Ishikawa (cell line): ENCODE measurements around the gene SHFL.

Experiments used
- CREB1 ChIP-seq: IDR thresholded peaks from 2 replicates; pipeline ENCODE4 v1.6.1; 2012; ENCODE audit warnings: low read depth
- EGR1 ChIP-seq: IDR thresholded peaks from 2 replicates; pipeline ENCODE4 v1.6.1; 2012
- EP300 ChIP-seq: IDR thresholded peaks from 2 replicates; pipeline ENCODE4 v1.6.1; 2012; ENCODE audit warnings: borderline replicate concordance
- MAX ChIP-seq: IDR thresholded peaks from 2 replicates; pipeline ENCODE4 v1.6.1; 2012
- NFIC ChIP-seq: IDR thresholded peaks from 2 replicates; pipeline ENCODE4 v1.6.1; 2012
- RAD21 ChIP-seq: IDR thresholded peaks from 2 replicates; pipeline ENCODE4 v1.6.1; 2012; ENCODE audit warnings: low read depth
- REST ChIP-seq: IDR thresholded peaks from 2 replicates; pipeline ENCODE4 v1.6.1; 2012; ENCODE audit warnings: low read depth, mild to moderate bottlenecking
- TAF1 ChIP-seq: IDR thresholded peaks from 2 replicates; pipeline ENCODE4 v1.6.1; 2012; ENCODE audit warnings: low read depth, mild to moderate bottlenecking
- TEAD4 ChIP-seq: IDR thresholded peaks from 2 replicates; pipeline ENCODE4 v1.6.1; 2012
- USF1 ChIP-seq: IDR thresholded peaks from 2 replicates; pipeline ENCODE4 v1.6.1; 2012
- YY1 ChIP-seq: IDR thresholded peaks from 2 replicates; pipeline ENCODE4 v1.6.1; 2012; ENCODE audit warnings: low read depth

- TF ChIP-seq TAF1 = no peak
- TF ChIP-seq YY1 = no peak
- no peak for TF ChIP-seq REST
- TF ChIP-seq EP300 = no peak
- TF ChIP-seq RAD21 = no peak
- TF ChIP-seq CREB1 = no peak
- no peak for TF ChIP-seq EGR1
- TF ChIP-seq USF1 = no peak
- no peak for TF ChIP-seq TEAD4
- no peak for TF ChIP-seq MAX
- no peak for TF ChIP-seq NFIC
Observed at GRCh38 chr19:10141479-10141878, 55.4 kb downstream of the SHFL start.
